GM12892 (cell line): Measurements from ENCODE around the gene ASB3.

Source experiments
- POLR2A ChIP-seq: IDR thresholded peaks from 2 replicates; pipeline ENCODE4 v1.6.1; 2011; ENCODE audit warnings: low read depth, low read length, control low read depth
- POLR2AphosphoS5 ChIP-seq: IDR thresholded peaks from 2 replicates; pipeline ENCODE4 v1.6.1; 2011; ENCODE audit warnings: low read depth, low read length, control low read depth

- no peak for TF ChIP-seq POLR2A
- TF ChIP-seq POLR2AphosphoS5, result no peak
Measured at GRCh38 chr2:53711271-53711780, 75.4 kb downstream of the ASB3 start.
